GM12874 (cell line): ENCODE data around the gene NIM1K.

Experiments used
- CTCF ChIP-seq: IDR thresholded peaks from 2 replicates; pipeline ENCODE4 v1.5.1; 2011; ENCODE audit warnings: low read depth, mild to moderate bottlenecking, control low read depth, low read length, moderate library complexity; ENCODE audit not compliant: insufficient read depth

NIM1K gene

GRCh38 chr5:43191740-43192557 is at the start of gene NIM1K:
Gene NIM1K (plus strand): TSS chr5:43192225. CDS start chr5:43245776, 53,551 bp downstream.
- no peak for TF ChIP-seq CTCF

GRCh38 chr5:43145071-43145470 is 47.0 kb upstream of the NIM1K start:
- no peak for TF ChIP-seq CTCF

GRCh38 chr5:43146958-43147357 is 45.1 kb upstream of the NIM1K start:
- TF ChIP-seq CTCF, result no peak

- TF ChIP-seq CTCF, result no peak
Measured at GRCh38 chr5:43148417-43148816, 43.6 kb upstream of the NIM1K start.

- no peak for TF ChIP-seq CTCF
Measured at GRCh38 chr5:43149231-43149630, 42.8 kb upstream of the NIM1K start.

GRCh38 chr5:43150075-43150474 is 42.0 kb upstream of the NIM1K start:
- no peak for TF ChIP-seq CTCF

GRCh38 chr5:43150748-43151147 is 41.3 kb upstream of the NIM1K start:
- no peak for TF ChIP-seq CTCF
